Daoy (cell line): ENCODE results near the gene GRHL1. TPM values are rescaled to one million over a fixed set of nuclear protein-coding genes. Genes with fewer than 3 reads are reported as not detected.

Experiments
- DNase-seq: peaks from one replicate; pipeline ENCODE4 v3.0.0-alpha.2; 2015; ENCODE audit warnings: low read depth
- total RNA-seq: library from RNA; depleted of rRNA; stranded (reverse); fragments of >200 nt; shearing (Covaris generic); gene quantifications from 2 replicates; pipeline ENCODE4 v1.2.3, GENCODE V29; 2014

The GRHL1 gene
- total RNA-seq, 1 experiment from 2014 or later = 2.2 TPM

DNA sequence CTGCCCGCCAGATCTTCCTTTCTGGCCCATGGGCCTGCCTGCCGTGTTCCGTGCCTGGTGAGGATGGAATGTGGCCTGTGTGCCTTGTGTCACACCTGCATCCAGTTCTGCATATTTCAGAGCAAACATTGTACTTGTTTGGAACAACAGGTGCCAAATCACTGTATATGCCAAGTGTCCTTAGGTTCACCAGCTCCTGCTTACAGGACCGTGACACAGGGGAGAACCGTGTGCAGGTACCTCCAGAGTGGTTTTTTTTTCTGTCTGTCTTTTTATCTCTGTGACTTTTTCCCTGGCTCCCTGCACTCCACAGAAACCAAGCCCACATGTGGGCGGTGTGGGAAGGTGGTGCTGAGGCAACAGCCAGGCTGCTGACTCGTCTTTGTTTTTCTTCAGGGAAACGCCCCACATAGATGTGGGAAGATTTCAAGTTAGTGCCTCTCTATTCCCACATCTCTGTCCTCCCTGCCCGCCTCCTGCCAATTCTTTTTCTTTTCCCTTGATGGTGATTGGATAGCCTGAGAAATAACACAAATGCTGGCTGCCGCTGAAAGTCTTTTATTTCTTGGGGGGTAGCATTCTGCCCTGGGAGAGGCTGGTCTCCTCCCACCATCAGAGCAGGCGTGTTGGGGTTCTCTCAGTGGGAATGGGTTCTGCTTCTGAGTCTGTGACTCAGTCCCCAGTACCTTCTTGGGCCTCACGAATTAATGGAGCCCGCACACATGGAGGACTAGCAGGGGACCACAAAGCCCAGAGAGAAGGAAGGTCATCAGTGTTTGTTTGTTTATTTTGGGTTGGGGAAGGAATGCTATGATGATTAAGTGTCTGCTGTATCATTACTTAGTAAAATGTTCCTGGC is 21.4 kb downstream of the GRHL1 start:
- peak; percentile 79 for DNase-seq

- peak; percentile 33 for DNase-seq
Measured at GRCh38 chr2:9973690-9974089, 22.2 kb downstream of the GRHL1 start.

- no peak for DNase-seq
Measured at GRCh38 chr2:9974343-9974742, 22.9 kb downstream of the GRHL1 start.

- DNase-seq = no peak
Measured at GRCh38 chr2:9975328-9975727, 23.8 kb downstream of the GRHL1 start.

DNA sequence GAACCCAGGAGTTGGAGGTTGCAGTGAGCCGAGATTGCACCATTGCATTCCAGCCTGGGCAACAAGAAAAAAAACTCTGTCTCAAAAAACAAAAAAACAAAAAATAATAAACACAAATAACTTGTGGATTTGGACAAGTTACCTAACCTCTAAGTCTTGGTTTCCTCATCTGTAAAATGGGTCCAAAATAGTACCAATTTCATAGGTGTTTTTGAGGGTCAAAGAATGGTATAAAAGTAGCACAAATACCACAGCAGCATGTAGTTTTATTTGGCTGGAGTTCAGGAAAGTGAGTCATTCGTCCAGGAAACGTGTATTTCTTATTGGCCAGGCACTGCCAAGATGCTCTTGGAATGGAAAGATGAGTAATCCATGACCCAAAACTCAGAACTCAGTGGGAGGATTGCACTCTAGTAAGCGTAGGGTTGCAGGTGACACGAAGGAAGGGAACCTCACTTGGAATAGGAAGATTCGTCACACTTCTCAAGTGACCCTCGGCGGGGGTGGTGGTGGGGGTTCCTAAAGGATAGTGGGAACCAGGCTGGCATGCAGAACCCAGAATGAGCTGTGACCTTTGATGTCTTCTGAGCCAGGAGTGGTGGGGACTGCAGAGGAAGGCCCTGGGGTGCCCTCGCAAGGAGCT is 24.4 kb downstream of the GRHL1 start:
- DNase-seq = peak; percentile 94

DNA sequence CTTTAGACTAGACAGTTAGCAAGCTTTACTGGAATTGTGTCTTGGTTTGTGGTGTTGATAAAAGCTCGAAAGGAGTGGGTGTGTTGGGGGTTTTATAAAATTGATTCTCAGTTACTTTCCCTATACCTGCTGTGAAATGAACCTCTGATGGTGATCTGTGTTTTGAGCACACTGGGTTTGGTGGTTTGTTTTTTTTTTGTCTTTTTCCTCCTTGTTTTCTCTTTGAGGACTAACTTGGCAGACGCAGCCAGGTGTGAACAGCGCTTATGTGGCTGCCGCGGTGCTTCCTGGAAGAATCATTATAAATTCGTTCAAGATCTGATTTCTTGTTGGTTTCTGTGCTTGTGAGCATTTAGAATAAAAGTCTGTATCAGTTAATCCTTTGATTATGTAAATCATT is 28.5 kb downstream of the GRHL1 start:
- DNase-seq = no peak

GRCh38 chr2:9980520-9980919 is 29.0 kb downstream of the GRHL1 start:
- DNase-seq = no peak

DNA sequence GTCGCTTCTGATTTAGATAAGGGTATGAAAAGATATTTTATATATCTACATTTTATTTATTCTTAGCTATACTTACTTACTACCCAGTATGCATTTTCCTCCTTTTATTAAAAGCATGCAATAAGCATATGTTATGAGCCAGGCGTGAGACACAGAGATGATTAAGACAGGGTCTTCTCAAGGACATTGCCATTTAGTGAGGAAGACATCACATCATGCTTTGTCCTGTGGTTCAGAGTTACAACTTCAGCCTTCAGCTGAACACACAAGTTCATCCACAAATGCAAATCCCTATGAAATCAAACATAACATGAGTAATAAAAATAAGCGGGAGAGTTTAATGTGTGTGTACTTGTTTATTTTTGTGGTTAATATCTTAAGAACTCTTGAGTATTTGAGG is 30.2 kb downstream of the GRHL1 start:
- no peak for DNase-seq

DNA sequence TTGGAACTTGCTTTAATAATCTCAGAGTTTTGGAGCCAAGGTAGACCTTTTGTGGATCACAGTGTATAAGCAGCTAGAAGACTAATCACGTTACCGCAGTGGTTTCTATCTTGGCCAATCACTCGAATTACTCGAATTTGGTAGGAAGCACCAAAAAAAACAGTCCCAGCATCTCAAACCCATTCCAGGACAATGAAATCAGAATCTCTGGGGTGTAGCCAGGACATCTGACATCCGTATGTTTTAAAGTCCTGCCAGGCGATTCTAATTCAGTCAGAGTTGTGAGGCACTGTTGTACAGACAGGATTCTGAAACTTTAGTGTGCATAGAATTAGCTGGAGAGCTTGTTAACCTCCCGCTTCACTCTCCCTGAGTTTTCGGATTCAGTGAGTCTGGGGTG is 30.8 kb downstream of the GRHL1 start:
- peak; percentile 39 for DNase-seq

DNA sequence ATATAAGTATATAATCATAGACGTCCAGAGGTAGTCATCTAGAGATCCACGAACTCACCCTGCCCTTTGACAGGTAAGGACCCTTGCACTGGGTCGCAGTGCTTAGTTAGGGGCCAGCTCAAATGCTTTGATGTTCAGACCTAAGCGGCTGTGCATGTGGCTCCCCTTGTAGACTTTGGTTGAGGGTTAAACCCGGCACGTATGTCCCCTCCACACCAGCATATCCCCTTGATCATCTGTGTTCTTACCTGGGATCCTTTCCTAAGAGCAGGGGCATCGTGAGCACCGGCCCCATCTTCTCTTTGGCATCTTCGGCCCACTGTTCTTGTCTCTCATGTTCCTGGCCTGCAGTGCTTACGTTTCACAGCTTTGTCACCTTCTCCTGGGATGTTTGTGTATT is 31.4 kb downstream of the GRHL1 start:
- no peak for DNase-seq

DNA sequence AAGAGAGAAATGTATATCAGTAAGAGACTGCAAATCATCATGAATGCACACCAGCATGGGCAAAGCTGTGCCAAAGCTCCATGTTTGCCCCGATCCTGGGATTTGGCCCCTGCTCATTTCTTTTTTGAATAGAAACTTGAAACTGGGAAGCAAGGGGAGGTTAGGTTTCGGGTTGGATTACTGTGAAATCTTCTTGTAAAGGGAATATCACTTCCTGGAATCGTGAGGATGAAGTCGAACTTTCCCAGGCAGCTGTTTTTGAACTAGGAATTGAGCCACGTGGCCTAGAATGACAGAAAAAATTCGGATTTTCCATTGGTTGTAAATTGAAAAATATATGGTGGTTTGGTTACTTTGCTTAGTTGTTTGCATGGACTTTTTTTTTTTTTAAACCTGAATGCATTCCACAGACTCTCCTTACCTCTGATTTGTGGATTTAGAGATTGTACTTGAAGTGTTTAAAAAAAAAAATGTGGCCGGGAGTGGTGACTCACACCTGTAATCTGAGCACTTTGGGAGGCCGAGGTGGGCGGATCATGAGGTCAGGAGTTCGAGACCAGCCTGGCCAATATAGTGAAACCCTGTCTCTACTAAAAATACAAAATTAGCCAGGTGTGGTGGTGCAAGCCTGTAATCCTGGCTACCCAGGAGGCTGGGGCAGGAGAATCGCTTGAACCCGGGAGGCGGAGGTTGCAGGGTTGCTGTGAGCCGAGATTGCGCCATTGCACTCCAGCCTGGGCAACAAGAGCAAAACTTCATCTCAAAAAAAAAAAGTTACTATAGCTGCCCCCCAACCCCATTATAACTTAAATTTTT is 32.1 kb downstream of the GRHL1 start:
- no peak for DNase-seq

DNA sequence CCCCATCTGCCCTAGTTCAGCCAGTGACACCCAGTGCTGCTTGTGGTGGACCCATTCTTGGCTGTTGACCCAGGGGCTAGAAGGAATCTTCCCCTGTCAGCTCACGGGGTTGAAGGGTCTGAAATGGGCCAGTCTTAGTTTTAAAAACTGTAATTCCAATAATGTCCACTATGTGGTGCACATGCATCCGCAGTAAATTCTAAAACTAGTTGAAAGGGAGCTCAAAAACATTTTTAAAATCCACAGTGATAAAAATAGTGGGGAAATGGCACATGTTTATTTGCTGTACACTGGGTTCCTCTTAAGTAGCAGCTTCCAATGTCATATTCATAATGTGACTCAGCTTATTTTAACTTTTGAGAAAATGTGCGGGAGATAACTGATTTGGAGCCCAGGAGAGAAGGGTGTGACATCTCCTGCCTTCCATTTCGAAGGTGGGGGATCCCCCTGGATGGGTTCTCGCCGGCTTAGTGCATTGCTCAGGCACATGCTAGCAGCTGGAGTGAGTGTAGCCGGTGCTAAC is 32.8 kb downstream of the GRHL1 start:
- peak; percentile 25 for DNase-seq

DNA sequence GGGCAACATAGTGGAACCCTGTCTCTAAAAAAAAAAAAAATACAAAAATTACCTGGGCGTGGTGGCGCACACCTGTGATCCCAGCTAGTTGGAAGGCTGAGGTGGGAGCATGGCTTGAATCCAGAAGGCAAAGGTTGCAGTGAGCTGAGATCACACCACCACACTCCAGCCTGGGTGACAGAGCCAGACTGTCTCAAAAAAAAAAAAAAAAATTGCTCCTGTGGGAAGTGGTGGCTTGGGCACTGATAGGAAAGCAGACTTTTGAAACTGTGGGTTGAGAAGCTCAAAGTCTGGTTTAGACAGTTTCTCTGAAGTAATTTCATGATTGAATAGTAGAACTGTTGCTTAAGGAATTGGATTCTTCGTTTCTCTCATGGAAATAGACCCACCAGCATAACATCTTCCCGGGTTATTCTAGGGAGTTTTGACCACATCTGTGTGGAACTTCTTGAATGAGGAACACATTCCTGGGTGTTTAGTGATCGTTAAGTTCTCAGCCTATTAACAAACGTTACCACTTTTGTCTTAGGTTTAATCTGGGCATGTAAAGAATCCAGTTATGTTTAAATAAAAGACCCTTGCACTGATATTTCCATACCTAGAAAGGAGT is 33.5 kb downstream of the GRHL1 start:
- no peak for DNase-seq

- no peak for DNase-seq
Measured at GRCh38 chr2:9985531-9986328, 34.2 kb downstream of the GRHL1 start.

GRCh38 chr2:9988320-9988719 is 36.8 kb downstream of the GRHL1 start:
- no peak for DNase-seq

DNA sequence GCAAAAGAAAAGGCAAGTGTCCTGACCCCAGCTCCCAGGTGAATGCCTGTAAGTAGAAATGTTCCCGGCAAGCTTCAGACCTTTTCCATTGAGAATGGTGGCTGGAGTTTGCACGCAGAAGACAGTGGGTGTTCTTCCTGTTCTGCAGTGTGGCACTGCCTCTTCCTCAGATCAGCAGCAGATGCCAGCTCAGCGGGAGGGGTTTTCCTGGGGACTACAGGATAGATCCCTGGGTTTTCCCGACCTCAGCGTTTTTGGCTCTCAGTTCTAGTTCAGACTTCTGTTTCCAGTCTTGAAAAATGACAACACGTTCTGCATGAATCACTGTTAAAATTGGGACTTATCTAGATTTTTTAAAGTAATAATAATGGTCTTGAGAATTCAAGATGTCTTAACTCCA is 39.2 kb downstream of the GRHL1 start:
- peak; percentile 79 for DNase-seq

DNA sequence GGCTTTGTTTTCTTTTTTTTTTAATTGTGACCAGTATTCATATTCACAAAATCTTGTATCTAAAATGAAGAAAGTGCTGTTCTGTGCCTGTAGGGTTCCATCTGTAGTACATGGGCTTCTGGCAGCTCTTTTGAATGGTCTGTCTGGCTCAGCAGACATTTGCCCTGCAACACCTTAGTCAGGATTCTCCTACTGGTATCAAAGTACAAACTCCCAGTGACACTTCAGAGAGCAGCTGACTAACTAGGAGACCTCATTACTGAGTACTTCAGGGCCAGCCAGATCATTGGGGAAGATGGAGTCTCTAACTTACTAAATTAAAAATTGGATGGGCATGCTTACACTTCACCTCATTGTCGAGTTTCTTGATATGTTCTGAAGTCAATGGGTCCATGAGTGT is 39.7 kb downstream of the GRHL1 start:
- DNase-seq = peak; percentile 30

DNA sequence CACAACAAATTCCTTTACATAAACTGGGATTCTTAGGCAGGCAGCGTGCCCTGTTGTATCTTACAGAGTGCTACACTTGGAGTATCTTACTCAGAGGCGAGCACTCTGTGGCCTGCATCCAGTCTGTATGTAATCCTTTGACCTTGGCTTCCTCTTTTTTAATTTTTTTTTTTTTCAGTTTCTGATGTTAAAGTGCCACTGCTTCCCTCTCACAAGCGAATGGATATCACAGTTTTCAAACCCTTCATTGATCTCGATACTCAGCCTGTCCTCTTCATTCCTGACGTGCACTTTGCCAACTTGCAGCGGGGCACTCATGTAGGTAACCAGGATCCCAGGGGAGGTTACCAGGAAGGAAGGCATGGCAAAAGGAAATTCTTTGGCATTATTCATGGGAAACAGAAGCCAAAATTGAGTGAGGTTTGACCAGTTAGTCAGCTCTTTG is 40.4 kb downstream of the GRHL1 start:
- DNase-seq = peak; percentile 71

- DNase-seq = no peak
Measured at GRCh38 chr2:9992427-9993187, 41.1 kb downstream of the GRHL1 start.
